ENCODE data around the gene NKPD1. TPM values are rescaled to one million over a fixed set of nuclear protein-coding genes. Genes with fewer than 3 reads are reported as not detected.

The NKPD1 gene
- total RNA-seq (not detected in 2 replicates), polyA plus RNA-seq (0.04 and 0.05 TPM in 2 replicates), polyA minus RNA-seq (0.08 and 0.12 TPM in 2 replicates), Bru-seq, nascent RNA (percentile 8 among the genes with signal in this experiment), BruChase-seq, experiment 1, labeled RNA remaining after a 6-hour chase (percentile 19 among the genes with signal in this experiment), BruChase-seq, experiment 2, labeled RNA remaining after a 2-hour chase (percentile 19 among the genes with signal in this experiment)
- 0.03 and 0.04 TPM in 2 replicates for polyA plus RNA-seq (2011; cell fraction: cytosol; rRNA removed)
- 0.12 and 0.28 TPM in 2 replicates for polyA plus RNA-seq (2011; cell fraction: nucleus; rRNA removed)
- 0.07 TPM in 2 replicates for polyA plus RNA-seq (2012)
- not detected for polyA minus RNA-seq (2011; cell fraction: cytosol; rRNA and poly(A)+ RNA removed)
- 0.14 and 0.19 TPM in 2 replicates for polyA minus RNA-seq (2011; cell fraction: nucleus; rRNA and poly(A)+ RNA removed)
- long read RNA-seq, partial matches to known transcripts: 0 of 2 reads
- long read RNA-seq, other reads (novel, unspliced or antisense): 2 of 2 reads

GRCh38 chr19:45160870-45161737, at the start of gene NKPD1:
TSS of gene NKPD1 (minus strand) at chr19:45160982. CDS start at chr19:45160150, 832 bp downstream.
- Histone ChIP-seq H3K9me3 (replicated peaks; ENCODE audit: control insufficient read depth, insufficient read depth, low read length) (no peaks in the 10 kb centered on the region), H3K36me3 (ENCODE audit: control insufficient read depth in 2 of 2, extremely low read depth in 1 of 2, insufficient read depth in 2 of 2, low read length in 2 of 2) (no peaks in the 10 kb centered on the region), H3K27ac (ENCODE audit: insufficient read depth, low read depth, low read length) (no peak within 1 kb of the TSS), H3K4me2 (ENCODE audit: insufficient read depth, low read length) (no peak within 1 kb of the TSS), H2AFZ (ENCODE audit: low read depth, low read length) (no peak within 1 kb of the TSS), H3K9me1 (replicated peaks; ENCODE audit: control insufficient read depth, extremely low read depth, insufficient read depth, low read length) (no peaks in the 10 kb centered on the region), H3K79me2 (ENCODE audit: control insufficient read depth, insufficient read depth, low read length) (no peaks in the 10 kb centered on the region), H3K9ac (replicated peaks; ENCODE audit: extremely low read depth, insufficient read depth, low read length) (no peak within 1 kb of the TSS), H3K27me3 (ENCODE audit: control insufficient read depth in 2 of 2, insufficient read depth in 2 of 2, low read length in 2 of 2) (no peaks in the 10 kb centered on the region), H3K4me3 (replicated peaks in 1 of 3; ENCODE audit: insufficient read depth in 1 of 3, low read depth in 1 of 3, low read length in 3 of 3) (no peak within 1 kb of the TSS), H3K4me1 (ENCODE audit: control insufficient read depth, extremely low read depth, insufficient read depth, low read length) (peaks cover 6% of the 10 kb centered on the region), H4K20me1 (replicated peaks; ENCODE audit: control insufficient read depth, extremely low read depth, insufficient read depth, low read length) (no peaks in the 10 kb centered on the region)
- ChIA-PET CTCF (interaction anchor here (1.0 to 1.3 kb wide), 4 partner anchors 17 to 178 kb away, joined by 3 to 4 read pairs (median 4); partner anchors contain the start of genes BLOC1S3 and TRAPPC6A), POLR2A (no interaction called here)
- dilution Hi-C loops (cut with MboI; ENCODE audit: extremely low pct_ligation_motif_present, low sequenced_read_pairs): no loop called here
- no TSS peak for BruUV-seq (replicated peaks)
- DNase-seq (ENCODE audit: low read depth, low spot score): no peak
- intact Hi-C loops (cut with micrococcal nuclease): no loop called here
- TF ChIP-seq FOS (IDR thresholded peaks at IDR 0.05; ENCODE audit: borderline replicate concordance, insufficient read depth, low read length) (no peak), EZH2 (IDR thresholded peaks at IDR 0.05; ENCODE audit: borderline replicate concordance, low read depth, low read length, severe bottlenecking) (no peak), JUN (IDR thresholded peaks at IDR 0.05; ENCODE audit: borderline replicate concordance, insufficient read depth, insufficient read length, low read depth) (no peak), MYC (IDR thresholded peaks at IDR 0.05; ENCODE audit: low read depth, low read length) (no peak), CTCF (IDR thresholded peaks at IDR 0.05; ENCODE audit: extremely low read depth in 1 of 2, insufficient read depth in 1 of 2, low read depth in 1 of 2, low read length in 2 of 2) (no peak), MAX (IDR thresholded peaks at IDR 0.05; ENCODE audit: insufficient read depth, insufficient read length) (no peak), POLR2AphosphoS5 (IDR thresholded peaks at IDR 0.05; ENCODE audit: insufficient read depth, low read depth, low read length) (no peak), GATA2 (IDR thresholded peaks at IDR 0.05; ENCODE audit: insufficient read depth, insufficient read length, low read depth, low read length) (no peak), POLR2A (IDR thresholded peaks at IDR 0.05; ENCODE audit: low read depth, low read length) (no peak)
- no peak for FAIRE-seq

Data from endothelial cell of umbilical vein (primary cell).